Omental fat pad (tissue), 4 donors: ENCODE data around the gene NMD3. TPM values are rescaled to one million over a fixed set of nuclear protein-coding genes. Genes with fewer than 3 reads are reported as not detected.
"Not testable (repeated sequence)": the region's sequence is repeated elsewhere in the genome, so short reads cannot be mapped to it uniquely, and the experiment has no call there.

Experiments
- ATAC-seq: fragments of 150-250 bp; one replicate; pipeline ENCODE4 v1.9.1; 2016; ENCODE audit warnings: mild to moderate bottlenecking, moderate library complexity; ENCODE audit not compliant: low FRiP score
- DNase-seq: peaks from one replicate; pipeline ENCODE4 v3.0.0-alpha.2; 2019; ENCODE audit warnings: low spot score
- CTCF ChIP-seq, 3 donors: fragments of 450-650 bp; IDR thresholded peaks; one replicate each; pipeline ENCODE4 v1.5.1; 2016 to 2017; ENCODE audit warnings: antibody characterized with exemption in 3 of 3, mild to moderate bottlenecking in 3 of 3, moderate library complexity in 2 of 3
- total RNA-seq, 4 donors: library from RNA; depleted of rRNA; stranded (reverse); fragments of >200 nt; gene quantifications; one replicate each; pipeline ENCODE4 v1.1.0, GENCODE V29; 2016

The NMD3 gene
- total RNA-seq, 4 donors from 2014 or later: 40.7 to 55.0 (median 48.3) TPM

DNA sequence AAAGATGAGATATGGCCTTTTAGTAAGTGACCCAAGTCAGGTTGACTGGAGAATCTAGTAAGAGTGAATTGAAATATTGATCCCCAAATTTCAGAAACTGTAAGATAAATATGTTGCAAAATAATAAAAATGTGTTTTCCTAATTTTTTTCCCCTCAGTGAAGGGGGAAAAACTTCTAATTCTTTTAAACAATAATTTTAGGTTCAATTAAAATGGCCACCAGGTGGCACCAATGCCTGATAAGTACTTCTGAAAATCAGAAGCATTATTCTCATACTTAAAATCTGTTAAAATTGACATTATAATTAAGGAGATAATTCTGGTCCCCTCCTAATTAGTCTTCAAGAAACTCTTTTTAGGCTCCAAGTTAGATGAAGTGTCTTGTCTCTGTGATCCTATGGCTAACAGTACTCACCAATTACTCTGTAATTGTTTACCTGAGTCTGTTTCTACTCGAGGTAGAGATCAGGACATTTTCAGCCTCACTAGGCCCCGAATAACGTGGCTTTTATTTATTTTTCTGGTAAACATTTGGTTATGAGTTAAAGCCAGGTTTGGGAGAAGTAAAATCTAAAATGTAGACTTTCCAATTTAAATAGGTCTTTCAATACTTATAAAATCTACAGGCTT lies 52.6 kb downstream of the NMD3 start:
- DNase-seq (no peak), ATAC-seq (no peak)
- no peak for TF ChIP-seq CTCF (IDR thresholded peaks at IDR 0.05)

GRCh38 chr3:161274691-161275298 lies 53.7 kb downstream of the NMD3 start:
- DNase-seq: no peak
- ATAC-seq: no peak
- no peak for TF ChIP-seq CTCF (IDR thresholded peaks at IDR 0.05)

DNA sequence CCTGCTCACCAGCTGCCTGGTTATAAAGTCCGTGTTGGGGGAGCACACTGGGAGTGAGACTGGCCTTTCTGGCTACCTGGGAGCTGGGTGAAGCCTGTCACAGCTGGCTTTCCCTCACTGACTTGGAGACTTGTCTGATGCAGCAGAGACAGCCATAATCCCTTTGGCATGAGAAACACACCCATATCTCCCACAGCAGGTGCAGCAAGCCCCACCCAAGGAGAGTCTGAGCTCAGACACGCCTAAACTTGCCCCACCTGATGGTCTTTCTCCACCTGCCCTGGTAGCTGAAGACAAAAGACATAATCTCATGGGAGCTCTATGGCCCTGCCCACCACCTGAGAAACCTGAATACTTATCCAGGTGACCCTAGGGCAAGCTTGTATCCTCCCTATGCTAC lies 54.8 kb downstream of the NMD3 start:
- ATAC-seq (no peak), DNase-seq (no peak)
- TF ChIP-seq CTCF (IDR thresholded peaks at IDR 0.05): no peak

DNA sequence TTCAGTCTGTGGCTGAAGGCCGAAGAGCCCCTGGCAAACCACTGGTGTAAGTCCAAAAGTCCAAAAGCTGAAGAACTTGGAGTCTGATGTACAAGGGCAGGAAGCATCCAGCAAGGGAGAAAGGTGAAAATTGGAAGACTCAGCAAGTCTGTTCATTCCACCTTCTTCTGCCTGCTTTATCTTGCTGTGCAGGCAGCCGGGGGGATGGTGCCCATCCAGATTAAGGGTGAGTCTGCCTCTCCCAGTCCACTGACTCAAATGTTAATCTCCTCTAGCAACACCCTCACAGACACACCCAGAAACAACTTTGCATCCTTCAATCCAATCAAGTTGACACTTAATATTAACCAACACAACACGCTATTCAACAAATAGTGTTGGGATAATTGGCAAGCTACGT lies 61.3 kb downstream of the NMD3 start:
- ATAC-seq: not testable (repeated sequence)

DNA sequence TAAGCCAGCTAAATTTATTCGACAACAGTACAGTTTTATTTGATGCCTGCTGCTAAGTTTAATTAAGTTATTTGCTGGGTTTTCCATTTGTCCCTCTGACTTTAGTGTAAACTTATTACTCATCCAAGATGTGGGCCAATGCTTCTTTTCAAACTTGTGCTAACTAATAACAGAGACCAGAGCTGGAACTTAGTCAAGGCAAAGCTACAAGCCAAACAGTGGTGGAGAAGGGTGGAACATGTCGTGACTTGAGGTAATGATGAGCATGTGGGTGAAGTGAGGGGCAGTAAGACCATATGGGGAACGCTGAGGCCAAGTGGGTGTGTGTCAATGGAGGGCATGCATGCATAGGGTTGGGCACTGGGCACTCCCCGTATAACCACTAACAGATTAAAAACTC lies 63.9 kb downstream of the NMD3 start:
- no peak for TF ChIP-seq CTCF (IDR thresholded peaks at IDR 0.05)
- DNase-seq: no peak
- no peak for ATAC-seq

More for the DNA sequence above, 61.3 kb downstream of the NMD3 start:
- not testable (repeated sequence) for DNase-seq

DNA sequence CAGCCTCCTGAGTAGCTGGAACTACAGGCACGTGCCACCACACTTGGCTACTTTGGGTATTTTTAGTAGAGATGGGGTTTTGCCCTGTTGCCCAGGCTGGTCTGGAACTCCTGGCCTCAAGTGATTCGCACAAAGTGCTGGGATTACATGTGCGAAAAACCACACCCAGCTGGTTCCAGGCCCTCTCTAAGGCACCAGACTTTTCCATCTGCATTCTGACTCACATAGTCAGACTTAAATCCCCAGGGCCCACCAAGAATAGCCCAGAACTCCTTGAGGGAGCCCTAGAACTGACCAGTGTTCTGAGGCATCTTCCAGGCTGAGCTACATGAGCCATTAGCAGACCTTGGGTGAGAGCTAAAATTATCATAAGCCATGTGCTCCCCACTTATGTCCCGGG lies 68.1 kb downstream of the NMD3 start:
- DNase-seq (no peak), ATAC-seq (no peak)
- TF ChIP-seq CTCF (IDR thresholded peaks at IDR 0.05): no peak

DNA sequence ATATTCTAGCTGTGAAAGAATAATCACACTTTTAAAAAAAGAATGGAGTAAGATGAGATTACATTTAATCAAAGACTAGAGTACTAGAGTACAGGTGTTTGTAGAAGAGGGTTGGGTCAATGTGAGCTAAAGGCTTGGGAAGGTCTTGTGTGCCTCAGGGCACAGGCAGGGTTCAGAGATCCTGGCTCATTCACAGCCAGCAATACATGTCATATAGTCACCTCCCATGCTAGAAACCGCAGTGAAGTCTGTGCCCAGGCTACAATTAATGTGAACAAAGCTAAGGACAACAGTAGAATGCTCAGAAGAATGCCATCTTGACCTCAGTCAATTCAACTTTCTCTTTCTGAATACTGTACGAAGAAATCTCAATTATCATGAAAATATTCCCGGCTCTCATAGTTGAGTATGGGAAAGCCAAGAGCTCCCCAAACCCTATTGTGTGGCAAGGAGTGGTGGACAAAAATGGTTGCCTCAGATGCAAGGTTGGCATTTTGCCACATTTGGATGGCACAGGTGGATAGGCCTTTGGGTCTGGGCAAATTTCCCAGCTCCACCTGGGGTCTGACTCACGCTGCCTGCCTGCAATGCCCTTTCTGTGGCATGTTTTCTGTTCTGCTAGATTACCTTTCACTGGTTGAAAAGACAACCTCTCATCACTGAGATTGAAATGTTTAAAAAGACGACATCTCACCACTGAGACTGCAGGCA lies 70.2 kb downstream of the NMD3 start:
- TF ChIP-seq CTCF (IDR thresholded peaks at IDR 0.05): no peak
- no peak for ATAC-seq
- DNase-seq: no peak
